AG04449 (cell line): ENCODE measurements around the gene AIG1.

Source experiments
- CTCF ChIA-PET: fragments of 350-600 bp; formaldehyde crosslinking; extraction: SDS; loops from one replicate; lab custom pipeline; 2021; ENCODE audit warnings: antibody characterized with exemption; lab: Yijun Ruan, JAX
- POLR2A ChIA-PET: fragments of 400-600, 350-600 bp; formaldehyde crosslinking; extraction: SDS; loops from one replicate; lab custom pipeline; 2020; ENCODE audit warnings: antibody characterized with exemption, inconsistent platforms; lab: Yijun Ruan, JAX
- DNase-seq: peaks from one replicate; pipeline ENCODE4 v3.0.0-alpha.2; 2010; ENCODE audit warnings: low read depth, low spot score
- H3K4me3 ChIP-seq: 2 replicates; pipeline ENCODE4 v1.5.1; 2011; ENCODE audit warnings: low read depth, mild to moderate bottlenecking, control low read depth, low read length
- CTCF ChIP-seq: IDR thresholded peaks from one replicate; pipeline ENCODE4 v1.5.1; 2011; ENCODE audit warnings: mild to moderate bottlenecking, moderate library complexity, low read length, control low read depth, inconsistent platforms; ENCODE audit not compliant: insufficient read depth; ENCODE audit errors: missing control alignments

The AIG1 gene

DNA sequence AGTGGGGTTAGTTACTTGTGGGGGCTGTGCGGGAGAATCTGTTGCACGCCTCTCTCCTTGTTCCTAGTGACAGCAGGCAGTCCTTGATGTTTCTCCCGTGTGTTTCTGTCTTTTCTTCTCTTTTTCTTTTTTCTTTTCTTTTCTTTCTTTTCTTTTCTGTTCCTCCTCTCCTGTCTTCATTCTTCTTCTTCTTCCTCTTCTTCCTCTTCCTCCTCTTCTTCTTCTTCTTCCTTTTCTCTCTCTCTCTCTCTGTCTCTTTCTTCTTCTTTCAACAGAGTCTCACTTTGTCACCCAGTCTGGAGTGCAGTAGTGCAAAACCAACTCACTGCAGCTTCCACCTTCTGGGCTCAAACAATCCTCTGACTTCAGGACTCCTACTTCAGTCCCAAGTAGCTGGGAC, 6.8 kb upstream of the AIG1 start:
- no peak overlapping the region for H3K4me3 ChIP-seq
- ChIA-PET CTCF (interaction anchor here (1.5 kb wide), 1 partner anchor 374 kb away, joined by 3 read pairs; no protein-coding TSS in a partner anchor), POLR2A (no interaction called here)
- no peak for TF ChIP-seq CTCF
- DNase-seq, result no peak

DNA sequence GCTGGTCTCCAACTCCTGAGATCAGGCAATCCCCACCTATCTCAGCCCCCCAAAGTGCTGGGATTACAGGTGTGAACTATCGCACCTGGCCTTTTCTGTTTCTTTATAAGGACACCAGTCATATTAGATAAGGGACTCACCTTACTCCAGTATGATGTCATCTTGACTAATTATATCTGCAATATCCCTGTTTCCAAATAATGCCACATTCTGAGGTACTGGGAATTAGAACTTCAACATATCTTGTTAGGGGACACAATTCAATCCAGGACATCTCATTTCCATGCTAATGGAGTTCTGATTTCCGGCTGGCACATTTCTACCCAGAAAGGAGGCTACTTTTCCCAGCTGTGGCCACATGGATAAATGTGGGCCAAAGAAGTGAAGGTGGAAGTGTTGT, 6.4 kb upstream of the AIG1 start:
- POLR2A ChIA-PET, result no interaction called here
- CTCF ChIA-PET, result interaction anchor here (0.8 kb wide), 1 partner anchor 252 kb away, joined by 3 read pairs; no protein-coding TSS in a partner anchor
- DNase-seq, result no peak

GRCh38 chr6:143055213-143055612, 5.5 kb upstream of the AIG1 start:
- TF ChIP-seq CTCF, result no peak
- no peak overlapping the region for H3K4me3 ChIP-seq
- DNase-seq, result no peak
- ChIA-PET POLR2A (no interaction called here), CTCF (interaction anchor here (0.8 to 1.3 kb wide), 2 partner anchors 10 to 253 kb away, joined by 3 read pairs; no protein-coding TSS in a partner anchor)

More for the DNA sequence above, 6.4 kb upstream of the AIG1 start:
- H3K4me3 ChIP-seq, result no peak overlapping the region
- no peak for TF ChIP-seq CTCF

DNA sequence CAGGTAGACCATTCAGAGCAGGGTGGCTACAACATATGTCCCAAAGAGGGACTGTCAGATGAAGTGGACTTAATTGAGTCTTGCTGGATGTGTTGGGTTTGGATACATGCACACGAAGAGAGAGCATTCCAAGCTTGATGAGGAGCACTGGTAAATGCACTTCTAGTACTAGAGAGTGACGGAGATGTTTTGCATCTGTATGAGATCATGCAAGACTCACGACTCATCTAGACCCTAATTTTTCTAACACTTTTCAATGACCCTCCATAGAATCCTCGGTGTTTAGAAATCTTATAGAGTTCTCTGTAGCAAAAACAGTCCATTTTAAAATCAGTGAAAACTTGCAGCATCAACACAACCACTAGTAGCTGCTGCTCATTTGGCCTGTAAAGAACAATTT, 4.8 kb upstream of the AIG1 start:
- TF ChIP-seq CTCF, result no peak
- POLR2A ChIA-PET, result no interaction called here
- no peak for DNase-seq
- no peak overlapping the region for H3K4me3 ChIP-seq
- CTCF ChIA-PET, result interaction anchor here (1.3 kb wide), 1 partner anchor 11 kb away, joined by 3 read pairs; no protein-coding TSS in a partner anchor

GRCh38 chr6:143058987-143059386, 1.7 kb upstream of the AIG1 start:
- no peak for TF ChIP-seq CTCF
- no peak for DNase-seq
- H3K4me3 ChIP-seq, result no peak overlapping the region
- CTCF ChIA-PET, result interaction anchor here (1.1 kb wide), 1 partner anchor 369 kb away, joined by 3 read pairs; no protein-coding TSS in a partner anchor
- POLR2A ChIA-PET, result no interaction called here

DNA sequence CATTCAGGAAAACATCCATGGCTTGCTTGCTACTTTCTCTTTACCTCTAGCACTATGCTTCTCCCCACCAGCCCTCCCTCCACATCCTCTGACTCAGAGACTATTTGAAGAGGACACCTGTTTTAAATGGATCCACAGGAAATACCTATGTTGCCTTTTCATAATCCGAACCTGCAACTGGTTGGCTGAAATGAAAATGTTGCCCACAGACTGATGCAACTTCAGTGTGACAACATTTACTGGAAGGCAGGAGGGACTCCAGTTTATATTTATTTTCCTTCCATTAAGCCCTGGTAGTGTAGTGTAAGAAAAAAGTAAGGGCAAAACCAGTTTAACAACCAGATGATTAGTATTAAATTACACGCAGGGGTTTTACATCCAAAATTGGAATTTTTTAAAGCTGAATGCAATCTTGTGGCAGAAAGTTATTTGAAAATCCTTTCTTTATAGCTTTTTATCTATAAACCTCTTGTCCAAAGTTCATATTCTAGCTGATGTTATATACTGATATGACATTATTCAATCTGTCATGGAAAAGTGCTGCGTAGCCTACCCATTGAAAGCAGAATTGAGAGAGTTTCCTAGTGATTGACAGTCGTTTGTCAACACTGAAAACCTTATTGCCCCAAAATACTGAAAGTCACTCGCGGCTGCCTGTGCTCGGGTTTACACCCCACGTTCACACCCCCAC, 881 bp upstream of the AIG1 start:
- H3K4me3 ChIP-seq, result peak overlapping the region; percentile 77
- ChIA-PET POLR2A (no interaction called here), CTCF (interaction anchor here (0.8 to 1.1 kb wide), 3 partner anchors 220 to 368 kb away, joined by 3 read pairs; no protein-coding TSS in a partner anchor)
- DNase-seq, result peak; percentile 75
- TF ChIP-seq CTCF, result no peak
